ENCODE measurements around the gene NUDT21.
"Not testable (repeated sequence)": the region's sequence is repeated elsewhere in the genome, so short reads cannot be mapped to it uniquely, and the experiment has no call there.

Gene NUDT21

DNA sequence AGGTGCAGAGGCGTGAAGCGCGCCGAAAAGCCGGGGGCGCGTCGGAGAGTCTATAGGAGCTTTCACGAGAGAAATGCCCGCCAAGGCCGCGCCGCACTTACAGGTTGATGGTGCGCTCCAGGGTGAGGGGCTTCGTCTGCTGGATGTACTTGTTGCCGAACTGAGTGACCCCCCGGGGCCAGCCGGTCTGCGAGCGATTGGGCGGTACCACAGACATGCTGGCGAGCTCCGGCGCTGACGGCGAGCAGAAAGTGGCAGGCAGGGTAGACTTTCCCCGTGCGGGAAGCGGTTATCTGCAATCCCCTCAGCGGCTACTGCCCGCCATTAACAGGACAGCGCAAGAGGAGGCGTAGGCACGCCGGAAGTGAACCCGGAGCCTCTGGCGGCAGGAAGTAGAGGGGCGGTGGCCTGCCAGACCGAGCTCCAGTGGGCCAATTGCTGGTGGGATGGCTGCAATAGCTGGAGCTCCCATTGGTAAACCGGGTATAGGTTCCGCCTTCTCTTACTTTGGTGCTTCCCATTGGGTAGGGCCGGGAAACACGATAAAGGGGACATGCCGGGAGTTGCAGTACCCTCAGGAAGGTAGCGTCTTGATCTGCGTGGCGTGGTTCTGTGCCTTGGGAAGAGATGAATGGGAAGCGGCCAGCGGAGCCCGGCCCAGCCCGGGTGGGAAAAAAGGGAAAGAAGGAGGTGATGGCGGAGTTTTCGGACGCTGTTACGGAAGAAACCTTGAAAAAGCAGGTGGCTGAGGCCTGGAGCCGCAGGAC is at the start of gene NUDT21, which contains the start of gene OGFOD1:
TSS of gene NUDT21 (minus strand) at position 347 of the 767 bp plus-strand sequence. CDS start at position 217, 130 bp downstream.
TSS of gene OGFOD1 (plus strand) at position 569 of the 767 bp plus-strand sequence. CDS start at position 628, 59 bp downstream.
- H3K27me3 ChIP-seq (ENCODE audit: control insufficient read depth in 2 of 2, insufficient read depth in 2 of 2, low read length in 2 of 2): no peaks in the 10 kb centered on the region
- H3K36me3 ChIP-seq (ENCODE audit: control insufficient read depth in 2 of 2, insufficient read depth in 2 of 2, low read length in 2 of 2): peaks cover 2 to 20% of the 10 kb centered on the region in 2 donors
- peak within 1 kb of the TSS; percentile 81 to 84 for H3K27ac ChIP-seq (ENCODE audit: low read depth in 2 of 2, low read length in 2 of 2)
- H3K4me3 ChIP-seq (ENCODE audit: low read length in 2 of 2): peak within 1 kb of the TSS; percentile 89 to 98
- peak within 1 kb of the TSS; percentile 81 to 88 for H3K9ac ChIP-seq (ENCODE audit: low read depth in 1 of 2, low read length in 2 of 2)
- H3K9me3 ChIP-seq (ENCODE audit: control insufficient read depth in 2 of 2, low read length in 2 of 2): no peaks in the 10 kb centered on the region
- H3K4me1 ChIP-seq (ENCODE audit: control insufficient read depth in 2 of 2, insufficient read depth in 2 of 2, low read length in 2 of 2): peaks cover 16% of the 10 kb centered on the region in 2 donors

DNA sequence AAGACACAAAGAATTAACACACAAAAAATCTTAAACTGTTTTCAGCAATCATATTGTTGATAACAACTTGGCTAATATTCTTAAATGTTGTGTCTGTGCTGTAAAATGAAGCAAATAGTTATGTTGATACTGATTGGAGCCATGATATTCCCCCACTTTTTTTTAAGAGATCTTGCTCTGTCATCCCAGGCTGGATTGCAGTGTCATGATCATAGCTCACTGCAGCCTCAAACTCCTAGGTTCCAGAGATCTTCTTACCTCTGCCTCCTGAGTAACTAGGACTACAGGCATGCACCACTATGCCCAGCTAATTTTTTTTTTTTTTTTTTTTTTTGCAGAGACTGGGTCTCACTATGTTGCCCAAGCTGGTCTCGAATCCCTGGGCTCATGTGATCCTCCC is 42.7 kb upstream of the NUDT21 start:
- H3K4me1 ChIP-seq (ENCODE audit: control insufficient read depth in 2 of 2, insufficient read depth in 2 of 2, low read length in 2 of 2): no peaks in the 10 kb centered on the region
- H3K4me3 ChIP-seq (ENCODE audit: low read length in 2 of 2): no peak overlapping the region
- no peaks in the 10 kb centered on the region for H3K9me3 ChIP-seq (ENCODE audit: control insufficient read depth in 2 of 2, low read length in 2 of 2)
- no peak overlapping the region for H3K9ac ChIP-seq (ENCODE audit: low read depth in 1 of 2, low read length in 2 of 2)
- peaks cover 21 to 23% of the 10 kb centered on the region in 2 donors for H3K36me3 ChIP-seq (ENCODE audit: control insufficient read depth in 2 of 2, insufficient read depth in 2 of 2, low read length in 2 of 2)
- H3K27me3 ChIP-seq (ENCODE audit: control insufficient read depth in 2 of 2, insufficient read depth in 2 of 2, low read length in 2 of 2): no peaks in the 10 kb centered on the region
- no peak overlapping the region for H3K27ac ChIP-seq (ENCODE audit: low read depth in 2 of 2, low read length in 2 of 2)

DNA sequence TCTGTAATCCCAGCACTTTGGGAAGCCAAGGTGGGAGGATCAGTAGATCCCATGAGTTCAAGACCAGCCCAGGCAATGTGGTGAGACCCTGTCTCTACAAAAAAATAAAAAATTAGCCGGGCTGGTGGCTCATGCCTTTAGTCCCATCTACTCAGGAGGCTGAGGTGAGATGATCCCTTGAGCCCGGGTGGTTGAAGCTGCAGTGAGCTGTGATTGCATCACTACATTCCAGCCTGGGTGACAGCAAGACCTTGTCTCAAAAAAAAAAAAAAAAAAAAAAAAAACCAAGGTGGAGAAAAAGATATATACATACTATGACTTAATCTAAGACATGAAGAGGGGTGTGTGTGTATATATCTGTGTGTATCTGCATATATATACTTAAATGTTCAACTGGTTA is 42.0 kb upstream of the NUDT21 start:
- Histone ChIP-seq H3K27ac (ENCODE audit: low read depth in 2 of 2, low read length in 2 of 2) (no peak overlapping the region), H3K4me3 (ENCODE audit: low read length in 2 of 2) (no peak overlapping the region), H3K27me3 (ENCODE audit: control insufficient read depth in 2 of 2, insufficient read depth in 2 of 2, low read length in 2 of 2) (no peaks in the 10 kb centered on the region), H3K36me3 (ENCODE audit: control insufficient read depth in 2 of 2, insufficient read depth in 2 of 2, low read length in 2 of 2) (peaks cover 17 to 19% of the 10 kb centered on the region in 2 donors), H3K9ac (ENCODE audit: low read depth in 1 of 2, low read length in 2 of 2) (no peak overlapping the region), H3K4me1 (ENCODE audit: control insufficient read depth in 2 of 2, insufficient read depth in 2 of 2, low read length in 2 of 2) (no peaks in the 10 kb centered on the region), H3K9me3 (ENCODE audit: control insufficient read depth in 2 of 2, low read length in 2 of 2) (no peaks in the 10 kb centered on the region)

DNA sequence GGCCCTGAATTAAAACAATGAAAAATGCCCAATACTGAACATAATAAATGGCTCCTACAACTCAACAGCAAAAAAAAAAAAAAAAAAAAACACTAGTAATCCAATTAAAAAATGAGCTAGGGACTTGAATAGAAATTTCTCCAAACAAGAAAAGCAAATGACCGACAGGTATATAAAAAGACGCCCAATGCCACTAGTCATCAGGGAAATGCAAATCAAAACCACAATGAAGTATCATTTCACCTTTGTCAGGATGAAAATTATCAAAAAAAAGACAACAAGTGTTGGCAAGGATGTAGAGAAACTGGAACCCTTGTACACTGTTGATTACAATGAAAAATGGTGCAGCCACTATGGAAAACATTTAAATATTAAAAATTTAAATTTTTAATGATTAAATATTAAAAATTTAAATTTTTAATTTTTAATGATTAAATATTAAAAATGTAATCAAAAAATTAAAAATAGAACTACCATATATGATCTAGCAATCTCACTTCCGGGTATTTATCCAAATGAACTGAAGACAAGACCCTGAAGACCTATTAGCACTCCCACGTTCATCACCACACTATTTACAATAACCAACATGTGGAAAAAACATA is 40.6 kb upstream of the NUDT21 start:
- Histone ChIP-seq H3K9me3 (ENCODE audit: control insufficient read depth in 2 of 2, low read length in 2 of 2) (no peaks in the 10 kb centered on the region), H3K4me3 (ENCODE audit: low read length in 2 of 2) (no peak overlapping the region), H3K36me3 (ENCODE audit: control insufficient read depth in 2 of 2, insufficient read depth in 2 of 2, low read length in 2 of 2) (peaks cover 8 to 11% of the 10 kb centered on the region in 2 donors), H3K27me3 (ENCODE audit: control insufficient read depth in 2 of 2, insufficient read depth in 2 of 2, low read length in 2 of 2) (no peaks in the 10 kb centered on the region), H3K9ac (ENCODE audit: low read depth in 1 of 2, low read length in 2 of 2) (no peak overlapping the region), H3K27ac (ENCODE audit: low read depth in 2 of 2, low read length in 2 of 2) (no peak overlapping the region), H3K4me1 (ENCODE audit: control insufficient read depth in 2 of 2, insufficient read depth in 2 of 2, low read length in 2 of 2) (no peaks in the 10 kb centered on the region)

DNA sequence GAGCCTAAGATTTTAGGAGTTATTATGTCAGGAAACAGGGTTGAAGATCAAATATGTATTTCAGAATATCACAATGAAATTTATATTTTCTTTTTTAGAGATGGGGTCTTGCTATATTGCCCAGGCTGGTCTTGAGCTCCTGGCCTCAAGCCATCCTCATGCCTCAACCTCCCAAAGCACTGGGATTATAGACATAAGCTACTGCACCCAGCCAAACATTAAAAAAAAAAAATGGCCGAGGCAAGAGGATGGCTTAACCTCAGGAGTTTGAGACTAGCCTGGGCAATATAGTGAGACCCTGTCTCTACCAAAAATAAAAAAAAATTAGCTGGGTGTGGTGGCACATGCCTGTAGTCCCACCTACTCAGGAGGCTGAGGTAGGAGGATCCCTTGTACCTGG is 37.7 kb upstream of the NUDT21 start:
- H3K27me3 ChIP-seq (ENCODE audit: control insufficient read depth in 2 of 2, insufficient read depth in 2 of 2, low read length in 2 of 2); H3K4me1 ChIP-seq (ENCODE audit: control insufficient read depth in 2 of 2, insufficient read depth in 2 of 2, low read length in 2 of 2); H3K4me3 ChIP-seq (ENCODE audit: low read length in 2 of 2); H3K27ac ChIP-seq (ENCODE audit: low read depth in 2 of 2, low read length in 2 of 2); H3K9me3 ChIP-seq (ENCODE audit: control insufficient read depth in 2 of 2, low read length in 2 of 2); H3K9ac ChIP-seq (ENCODE audit: low read depth in 1 of 2, low read length in 2 of 2): not testable (repeated sequence)
- peaks cover 10 to 13% of the 10 kb centered on the region in 2 donors for H3K36me3 ChIP-seq (ENCODE audit: control insufficient read depth in 2 of 2, insufficient read depth in 2 of 2, low read length in 2 of 2)

DNA sequence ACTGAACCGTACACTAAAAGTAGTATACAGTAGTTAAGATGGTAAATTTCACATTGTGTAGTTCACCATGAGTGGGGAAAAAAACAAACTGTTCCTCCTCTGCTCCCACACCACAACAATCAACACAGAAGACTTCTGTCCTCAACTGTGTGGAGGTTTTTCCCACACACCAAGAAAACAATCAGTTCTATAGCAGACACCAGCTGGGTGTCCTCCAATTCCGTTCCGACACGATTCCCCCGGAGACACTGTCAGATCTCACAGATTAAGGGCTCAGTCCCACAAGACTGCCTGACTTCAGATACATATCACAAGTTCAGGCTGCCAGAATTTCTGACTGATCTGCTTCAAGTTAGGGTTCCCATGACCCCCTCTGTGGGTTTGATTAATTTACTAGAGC is 36.9 kb upstream of the NUDT21 start:
- H3K9ac ChIP-seq (ENCODE audit: low read depth in 1 of 2, low read length in 2 of 2): no peak overlapping the region
- H3K4me1 ChIP-seq (ENCODE audit: control insufficient read depth in 2 of 2, insufficient read depth in 2 of 2, low read length in 2 of 2): no peaks in the 10 kb centered on the region
- H3K4me3 ChIP-seq (ENCODE audit: low read length in 2 of 2): no peak overlapping the region
- no peaks in the 10 kb centered on the region for H3K27me3 ChIP-seq (ENCODE audit: control insufficient read depth in 2 of 2, insufficient read depth in 2 of 2, low read length in 2 of 2)
- H3K36me3 ChIP-seq (ENCODE audit: control insufficient read depth in 2 of 2, insufficient read depth in 2 of 2, low read length in 2 of 2): peaks cover 10 to 13% of the 10 kb centered on the region in 2 donors
- no peak overlapping the region for H3K27ac ChIP-seq (ENCODE audit: low read depth in 2 of 2, low read length in 2 of 2)
- H3K9me3 ChIP-seq (ENCODE audit: control insufficient read depth in 2 of 2, low read length in 2 of 2): no peaks in the 10 kb centered on the region

DNA sequence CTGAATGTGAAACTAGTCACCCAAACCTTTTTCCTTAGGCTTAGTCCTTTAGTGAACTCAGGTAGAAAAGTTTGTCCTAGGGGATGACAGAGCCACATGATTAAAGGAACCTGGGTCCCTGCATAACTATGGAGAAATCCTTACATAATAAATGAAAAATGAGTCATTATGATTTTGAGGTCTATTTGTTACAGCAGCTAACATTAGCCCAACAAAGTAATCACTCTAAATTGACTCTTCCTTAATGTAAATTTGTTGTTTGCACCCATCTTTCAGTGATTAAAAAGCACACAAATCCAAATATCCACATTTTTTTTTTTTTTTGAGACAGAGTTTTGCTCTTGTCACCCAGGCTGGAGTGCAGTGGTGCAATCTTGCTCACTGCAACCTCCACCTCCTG is 32.3 kb upstream of the NUDT21 start:
- Histone ChIP-seq H3K36me3 (ENCODE audit: control insufficient read depth in 2 of 2, insufficient read depth in 2 of 2, low read length in 2 of 2) (peaks cover 19 to 23% of the 10 kb centered on the region in 2 donors), H3K27me3 (ENCODE audit: control insufficient read depth in 2 of 2, insufficient read depth in 2 of 2, low read length in 2 of 2) (no peaks in the 10 kb centered on the region), H3K4me3 (ENCODE audit: low read length in 2 of 2) (no peak overlapping the region), H3K9ac (ENCODE audit: low read depth in 1 of 2, low read length in 2 of 2) (no peak overlapping the region), H3K27ac (ENCODE audit: low read depth in 2 of 2, low read length in 2 of 2) (no peak overlapping the region), H3K4me1 (ENCODE audit: control insufficient read depth in 2 of 2, insufficient read depth in 2 of 2, low read length in 2 of 2) (no peaks in the 10 kb centered on the region), H3K9me3 (ENCODE audit: control insufficient read depth in 2 of 2, low read length in 2 of 2) (no peaks in the 10 kb centered on the region)

DNA sequence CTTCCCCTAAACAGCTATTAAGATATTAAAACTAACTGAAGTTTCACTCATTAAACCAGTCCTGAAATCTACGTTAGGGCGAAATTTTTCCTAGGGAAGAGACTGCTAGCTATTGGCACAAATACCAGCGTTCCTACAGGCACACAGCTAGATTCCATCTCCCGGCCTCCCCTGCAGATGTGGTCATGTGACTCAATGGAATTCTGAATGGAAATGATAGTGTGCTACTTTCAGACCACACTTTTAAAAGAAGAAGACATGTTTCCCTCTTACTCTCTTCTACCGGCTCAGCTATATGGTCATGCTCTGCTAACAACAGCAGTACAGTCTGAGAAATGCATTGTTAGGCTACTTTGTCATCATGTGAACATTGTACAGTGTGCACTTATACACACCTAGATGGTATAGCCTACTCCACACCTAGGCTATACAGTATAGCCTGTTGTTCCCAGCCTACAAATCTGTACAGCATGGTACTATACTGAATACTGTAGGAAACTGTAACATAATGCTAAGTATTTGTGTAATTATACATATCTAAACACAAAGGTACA is 31.6 kb upstream of the NUDT21 start:
- Histone ChIP-seq H3K4me3 (ENCODE audit: low read length in 2 of 2) (no peak overlapping the region), H3K9me3 (ENCODE audit: control insufficient read depth in 2 of 2, low read length in 2 of 2) (no peaks in the 10 kb centered on the region), H3K27ac (ENCODE audit: low read depth in 2 of 2, low read length in 2 of 2) (no peak overlapping the region), H3K4me1 (ENCODE audit: control insufficient read depth in 2 of 2, insufficient read depth in 2 of 2, low read length in 2 of 2) (no peaks in the 10 kb centered on the region), H3K27me3 (ENCODE audit: control insufficient read depth in 2 of 2, insufficient read depth in 2 of 2, low read length in 2 of 2) (no peaks in the 10 kb centered on the region), H3K9ac (ENCODE audit: low read depth in 1 of 2, low read length in 2 of 2) (no peak overlapping the region), H3K36me3 (ENCODE audit: control insufficient read depth in 2 of 2, insufficient read depth in 2 of 2, low read length in 2 of 2) (peaks cover 22 to 23% of the 10 kb centered on the region in 2 donors)

DNA sequence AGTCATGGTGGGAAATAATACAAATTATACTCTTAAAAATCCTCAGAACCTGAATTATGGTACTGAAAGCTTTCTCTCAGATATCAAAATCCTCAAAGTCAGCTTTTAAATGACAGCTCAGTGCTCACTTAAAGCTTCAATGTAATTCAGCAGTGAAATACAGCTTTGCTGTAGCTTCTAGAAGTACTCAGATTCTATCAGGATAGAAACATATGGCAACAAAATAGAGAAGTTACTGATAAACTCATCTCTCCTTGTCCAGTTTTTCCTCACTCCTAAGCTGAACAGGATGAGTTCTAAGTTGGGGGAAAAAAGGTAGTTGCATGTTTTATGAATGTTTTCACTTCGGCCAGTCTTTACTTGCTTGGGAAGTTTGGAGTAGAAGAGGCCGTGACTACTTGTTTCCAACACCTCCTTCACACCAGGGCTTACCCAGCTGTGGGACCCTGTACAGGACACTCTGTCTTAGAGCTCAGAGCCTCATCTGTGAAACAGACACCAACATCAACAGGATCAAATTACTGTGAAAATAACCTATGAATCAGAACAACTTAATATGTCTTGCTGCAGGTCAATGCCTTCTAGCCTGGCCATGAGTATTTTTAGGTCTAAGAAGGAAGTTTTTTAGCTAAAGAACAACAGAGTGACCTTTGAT is 30.5 kb upstream of the NUDT21 start:
- Histone ChIP-seq H3K27me3 (ENCODE audit: control insufficient read depth in 2 of 2, insufficient read depth in 2 of 2, low read length in 2 of 2) (no peaks in the 10 kb centered on the region), H3K4me1 (ENCODE audit: control insufficient read depth in 2 of 2, insufficient read depth in 2 of 2, low read length in 2 of 2) (no peaks in the 10 kb centered on the region), H3K27ac (ENCODE audit: low read depth in 2 of 2, low read length in 2 of 2) (no peak overlapping the region), H3K4me3 (ENCODE audit: low read length in 2 of 2) (no peak overlapping the region), H3K36me3 (ENCODE audit: control insufficient read depth in 2 of 2, insufficient read depth in 2 of 2, low read length in 2 of 2) (peaks cover 26 to 27% of the 10 kb centered on the region in 2 donors), H3K9me3 (ENCODE audit: control insufficient read depth in 2 of 2, low read length in 2 of 2) (no peaks in the 10 kb centered on the region), H3K9ac (ENCODE audit: low read depth in 1 of 2, low read length in 2 of 2) (no peak overlapping the region)

All from mucosa of rectum (tissue), 2 donors.